ENCODE data around the gene TMSB10. TPM values are rescaled to one million over a fixed set of nuclear protein-coding genes. Genes with fewer than 3 reads are reported as not detected.

TMSB10 gene
- total RNA-seq, result 1,000 to 10,000 TPM; 2,816 to 4,346 (median 4,048) TPM

GRCh38 chr2:84905181-84906107 is at the start of gene TMSB10:
Gene TMSB10 (plus strand): TSS chr2:84905656.
- TF ChIP-seq CTCF (IDR thresholded peaks at IDR 0.05), result no peak
- ATAC-seq (ENCODE audit: low FRiP score), result peak; percentile 87
- DNase-seq (ENCODE audit: low spot score), result peak; percentile 82

- ATAC-seq (ENCODE audit: low FRiP score), result no peak
- DNase-seq (ENCODE audit: low spot score), result no peak
- TF ChIP-seq CTCF (IDR thresholded peaks at IDR 0.05), result no peak
Observed at GRCh38 chr2:84855731-84856130, 49.7 kb upstream of the TMSB10 start.

GRCh38 chr2:84856787-84857186 is 48.7 kb upstream of the TMSB10 start:
- no peak for DNase-seq (ENCODE audit: low spot score)

GRCh38 chr2:84857566-84857965 is 47.9 kb upstream of the TMSB10 start:
- no peak for DNase-seq (ENCODE audit: low spot score)
- TF ChIP-seq CTCF (IDR thresholded peaks at IDR 0.05), result no peak
- ATAC-seq (ENCODE audit: low FRiP score), result no peak

More at GRCh38 chr2:84856787-84857186, 48.7 kb upstream of the TMSB10 start:
- no peak for TF ChIP-seq CTCF (IDR thresholded peaks at IDR 0.05)
- ATAC-seq (ENCODE audit: low FRiP score), result no peak

- TF ChIP-seq CTCF (IDR thresholded peaks at IDR 0.05), result no peak
- DNase-seq (ENCODE audit: low spot score), result no peak
- ATAC-seq (ENCODE audit: low FRiP score), result no peak
Observed at GRCh38 chr2:84858123-84858522, 47.3 kb upstream of the TMSB10 start.

- DNase-seq (ENCODE audit: low spot score) (no peak), ATAC-seq (ENCODE audit: low FRiP score) (no peak)
- no peak for TF ChIP-seq CTCF (IDR thresholded peaks at IDR 0.05)
Observed at GRCh38 chr2:84858937-84859336, 46.5 kb upstream of the TMSB10 start.

GRCh38 chr2:84861539-84861938 is 43.9 kb upstream of the TMSB10 start:
- no peak for DNase-seq (ENCODE audit: low spot score)
- TF ChIP-seq CTCF (IDR thresholded peaks at IDR 0.05), result no peak
- ATAC-seq (ENCODE audit: low FRiP score), result no peak

Data from omental fat pad (tissue), 4 donors.